Superior temporal gyrus (tissue), 1 donor: Measurements from ENCODE around the gene METTL2B.

Experiments used
- DNase-seq: peaks from one replicate; pipeline ENCODE4 v3.0.0-alpha.2; 2016; ENCODE audit errors: extremely low spot score

The METTL2B gene

GRCh38 chr7:128476402-128477335, at the start of gene METTL2B:
Gene METTL2B, plus strand, starts transcription at chr7:128476748. Its CDS starts 18 bp downstream, at chr7:128476766.
- DNase-seq, result peak; percentile 96

- DNase-seq, result peak; percentile 92
Observed at GRCh38 chr7:128427289-128427891, 49.2 kb upstream of the METTL2B start.

GRCh38 chr7:128430207-128430606, 46.3 kb upstream of the METTL2B start:
- no peak for DNase-seq

GRCh38 chr7:128431221-128431620, 45.3 kb upstream of the METTL2B start:
- no peak for DNase-seq

GRCh38 chr7:128431754-128432153, 44.8 kb upstream of the METTL2B start:
- no peak for DNase-seq

GRCh38 chr7:128434413-128435326, 41.9 kb upstream of the METTL2B start:
- no peak for DNase-seq

- DNase-seq, result no peak
Observed at GRCh38 chr7:128435327-128435686, 41.2 kb upstream of the METTL2B start.

GRCh38 chr7:128437426-128438332, 38.9 kb upstream of the METTL2B start:
- DNase-seq, result no peak

GRCh38 chr7:128442356-128442755, 34.2 kb upstream of the METTL2B start:
- DNase-seq, result no peak

GRCh38 chr7:128443831-128444600, 32.5 kb upstream of the METTL2B start:
- DNase-seq, result no peak

GRCh38 chr7:128446306-128446705, 30.2 kb upstream of the METTL2B start:
- DNase-seq, result no peak

GRCh38 chr7:128447941-128448564, 28.5 kb upstream of the METTL2B start:
- no peak for DNase-seq

- no peak for DNase-seq
Observed at GRCh38 chr7:128448751-128449302, 27.7 kb upstream of the METTL2B start.

- DNase-seq, result no peak
Observed at GRCh38 chr7:128450409-128450808, 26.1 kb upstream of the METTL2B start.

GRCh38 chr7:128450913-128451312, 25.6 kb upstream of the METTL2B start:
- DNase-seq, result no peak

- DNase-seq, result no peak
Observed at GRCh38 chr7:128452552-128452951, 24.0 kb upstream of the METTL2B start.

- DNase-seq, result no peak
Observed at GRCh38 chr7:128453836-128454804, 22.4 kb upstream of the METTL2B start.
